H9 (cell line): ENCODE data around the gene DDAH2. TPM values are rescaled to one million over a fixed set of nuclear protein-coding genes. Genes with fewer than 3 reads are reported as not detected.

ENCODE experiments used
- DNase-seq: peaks from one replicate; pipeline ENCODE4 v3.0.0-alpha.2; 2017
- H2AFZ ChIP-seq: one replicate; pipeline ENCODE4 v1.6.1; 2013; ENCODE audit warnings: mild to moderate bottlenecking, low read length, control low read depth, moderate library complexity
- H2AK5ac ChIP-seq: 2 replicates; pipeline ENCODE4 v1.6.1; 2013; ENCODE audit warnings: low read length, control low read depth, mixed read lengths; ENCODE audit not compliant: insufficient read length
- H2BK120ac ChIP-seq: one replicate; pipeline ENCODE4 v1.6.1; 2013; ENCODE audit warnings: low read depth, mild to moderate bottlenecking, low read length, control low read depth, inconsistent platforms; ENCODE audit not compliant: poor library complexity, severe bottlenecking
- H2BK12ac ChIP-seq: 2 replicates; pipeline ENCODE4 v1.6.1; 2013; ENCODE audit warnings: low read length, control low read depth, mixed read lengths, low read depth; ENCODE audit not compliant: insufficient read length
- H2BK15ac ChIP-seq: 2 replicates; pipeline ENCODE4 v1.6.1; 2013; ENCODE audit warnings: low read depth, low read length, control low read depth
- H2BK20ac ChIP-seq: one replicate; pipeline ENCODE4 v1.6.1; 2013; ENCODE audit warnings: low read depth, mild to moderate bottlenecking, low read length, control low read depth, inconsistent platforms; ENCODE audit not compliant: poor library complexity, severe bottlenecking
- H2BK5ac ChIP-seq: 2 replicates; pipeline ENCODE4 v1.6.1; 2013; ENCODE audit warnings: low read length, control low read depth, mixed read lengths; ENCODE audit not compliant: insufficient read length
- H3K14ac ChIP-seq: 2 replicates; pipeline ENCODE4 v1.6.1; 2013; ENCODE audit warnings: low read length, control low read depth; ENCODE audit not compliant: insufficient read depth
- H3K18ac ChIP-seq: 2 replicates; pipeline ENCODE4 v1.6.1; 2013; ENCODE audit warnings: low read depth, mild to moderate bottlenecking, mixed read lengths, low read length, control low read depth; ENCODE audit not compliant: insufficient read length
- H3K23ac ChIP-seq: 2 replicates; pipeline ENCODE4 v1.6.1; 2013; ENCODE audit warnings: low read length, control low read depth, mixed read lengths, low read depth; ENCODE audit not compliant: insufficient read length
- H3K23me2 ChIP-seq: 2 replicates; pipeline ENCODE4 v1.6.1; 2013; ENCODE audit warnings: low read depth, mild to moderate bottlenecking, mixed read lengths, low read length, control low read depth; ENCODE audit not compliant: insufficient read length, poor library complexity, severe bottlenecking
- H3K27ac ChIP-seq: 2 replicates; pipeline ENCODE4 v1.5.1; 2013; ENCODE audit warnings: low read length, control low read depth, mixed read lengths, low read depth; ENCODE audit not compliant: insufficient read length
- H3K27me3 ChIP-seq: 2 replicates; pipeline ENCODE4 v1.6.1; 2013; ENCODE audit warnings: low read length, control low read depth, inconsistent platforms; ENCODE audit not compliant: insufficient read depth
- H3K4ac ChIP-seq: 2 replicates; pipeline ENCODE4 v1.6.1; 2013; ENCODE audit warnings: low read depth, mild to moderate bottlenecking, control low read depth, inconsistent platforms, low read length, moderate library complexity
- H3K4me1 ChIP-seq: 2 replicates; pipeline ENCODE4 v1.6.1; 2013; ENCODE audit warnings: low read length, control low read depth, inconsistent platforms; ENCODE audit not compliant: insufficient read depth
- H3K4me2 ChIP-seq: 2 replicates; pipeline ENCODE4 v1.6.1; 2013; ENCODE audit warnings: low read length, control low read depth, mixed read lengths; ENCODE audit not compliant: insufficient read length, insufficient read depth
- H3K56ac ChIP-seq: 2 replicates; pipeline ENCODE4 v1.6.1; 2013; ENCODE audit warnings: low read depth, mild to moderate bottlenecking, mixed read lengths, low read length, control low read depth; ENCODE audit not compliant: insufficient read length
- H3K79me1 ChIP-seq: 2 replicates; pipeline ENCODE4 v1.6.1; 2013; ENCODE audit warnings: low read depth, mild to moderate bottlenecking, moderate library complexity, low read length, control low read depth, inconsistent platforms; ENCODE audit not compliant: insufficient read depth, poor library complexity, severe bottlenecking
- H3K79me2 ChIP-seq: 2 replicates; pipeline ENCODE4 v1.6.1; 2013; ENCODE audit warnings: low read length, control low read depth, inconsistent platforms; ENCODE audit not compliant: insufficient read depth
- H3K9ac ChIP-seq: 2 replicates; pipeline ENCODE4 v1.6.1; 2013; ENCODE audit warnings: low read length, control low read depth, mixed read lengths; ENCODE audit not compliant: insufficient read length; ENCODE audit errors: extremely low read depth
- H3K9me3 ChIP-seq: one replicate; pipeline ENCODE4 v1.6.1; 2013; ENCODE audit warnings: low read depth, low read length, inconsistent platforms; ENCODE audit not compliant: control insufficient read depth
- H3T11ph ChIP-seq: one replicate; pipeline ENCODE4 v1.6.1; 2013; ENCODE audit warnings: mild to moderate bottlenecking, low read length, control low read depth, inconsistent platforms
- H4K20me1 ChIP-seq: one replicate; pipeline ENCODE4 v1.6.1; 2013; ENCODE audit not compliant: control insufficient read depth, insufficient read length, insufficient read depth
- H4K5ac ChIP-seq: 2 replicates; pipeline ENCODE4 v1.6.1; 2013; ENCODE audit warnings: low read depth, mild to moderate bottlenecking, mixed read lengths, low read length, control low read depth; ENCODE audit not compliant: insufficient read length
- H4K8ac ChIP-seq: replicated peaks from 2 replicates; pipeline ENCODE4 v1.6.1; 2013; ENCODE audit warnings: low read length, control low read depth, mixed read lengths, low read depth; ENCODE audit not compliant: insufficient read length
- H4K91ac ChIP-seq: 2 replicates; pipeline ENCODE4 v1.6.1; 2013; ENCODE audit warnings: low read depth, mild to moderate bottlenecking, moderate library complexity, mixed read lengths, low read length, control low read depth; ENCODE audit not compliant: insufficient read length
- H3K27ac Mint-ChIP-seq, 3 experiments: 2 replicates in 2 of 3; 3 replicates in 1 of 3; pipeline ENCODE4 v1.8.0; 2020 to 2021; ENCODE audit warnings: mixed read lengths in 3 of 3, mild to moderate bottlenecking in 1 of 3, moderate library complexity in 1 of 3
- H3K27me3 Mint-ChIP-seq: 2 replicates; pipeline ENCODE4 v1.8.0; 2021; ENCODE audit warnings: low read depth, mild to moderate bottlenecking, moderate library complexity, mixed read lengths
- H3K36me3 Mint-ChIP-seq, 3 experiments: 2 replicates in 2 of 3; 3 replicates in 1 of 3; pipeline ENCODE4 v1.8.0; 2020 to 2021; ENCODE audit warnings: low read depth in 3 of 3, mixed read lengths in 3 of 3; ENCODE audit not compliant: insufficient read depth in 1 of 3
- H3K4me1 Mint-ChIP-seq, 2 experiments: 2 replicates each; pipeline ENCODE4 v1.8.0; 2020; ENCODE audit warnings: mixed read lengths in 2 of 2
- H3K4me3 Mint-ChIP-seq, 2 experiments: 2 replicates in 1 of 2; 3 replicates in 1 of 2; pipeline ENCODE4 v1.8.0; 2020 to 2021; ENCODE audit warnings: mild to moderate bottlenecking in 2 of 2, mixed read lengths in 2 of 2, moderate library complexity in 1 of 2
- H3K9me3 Mint-ChIP-seq, 2 experiments: 2 replicates in 1 of 2; 3 replicates in 1 of 2; pipeline ENCODE4 v1.8.0; 2020; ENCODE audit warnings: mild to moderate bottlenecking in 2 of 2, mixed read lengths in 2 of 2, moderate library complexity in 1 of 2
- CTCF ChIP-seq: fragments of 200-600 bp; sonication (generic); conservative IDR thresholded peaks from 3 replicates; pipeline ENCODE4 v1.8.0; 2021; ENCODE audit warnings: antibody characterized with exemption, mild to moderate bottlenecking
- WGBS: extraction: QIAGEN DNeasy Blood & Tissue Kit; methylation state at CpG from one replicate; pipeline ENCODE4 v1.1.7; 2013; ENCODE audit warnings: missing lambda C conversion rate, low lambda C conversion rate, mixed read lengths; ENCODE audit not compliant: insufficient read length; ENCODE audit errors: extremely low coverage; 5-methylcytosine and 5-hydroxymethylcytosine counted together
- total RNA-seq: library from RNA; stranded (reverse); gene quantifications from 2 replicates; pipeline ENCODE4 v1.2.1, GENCODE V29; 2021

Gene DDAH2
- total RNA-seq, 1 experiment from 2014 or later: 73.2 TPM

DNA sequence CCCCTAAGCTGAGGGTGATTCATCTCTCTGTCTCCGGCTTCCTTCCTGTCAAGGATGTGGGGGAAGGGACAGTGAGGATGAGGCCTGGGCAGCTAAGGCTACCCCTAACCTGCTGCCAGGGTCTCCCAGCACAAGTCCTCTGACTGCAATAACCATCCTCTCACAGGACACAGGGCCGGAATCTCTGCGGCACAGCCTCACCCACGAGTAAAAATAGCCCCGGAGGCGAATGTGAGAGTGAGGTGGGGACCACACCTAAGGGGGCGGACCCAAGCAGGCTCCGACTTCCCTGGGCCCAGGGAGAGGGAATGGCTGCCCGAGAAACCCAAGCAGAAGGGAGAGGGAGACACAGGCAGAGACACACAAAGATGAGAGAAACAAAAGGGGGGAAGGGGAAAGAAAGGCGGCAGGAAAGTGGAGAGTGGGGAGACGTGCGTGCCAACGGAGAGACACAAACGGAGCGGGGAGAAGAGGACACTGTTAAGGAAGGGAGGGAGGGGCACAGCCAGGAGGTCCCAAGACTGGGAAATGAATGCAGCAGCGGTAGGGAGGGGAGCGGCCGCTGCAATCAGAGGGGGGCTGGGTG lies 5.8 kb upstream of the DDAH2 start:
- no peak for TF ChIP-seq CTCF

More for the DNA sequence above, 5.8 kb upstream of the DDAH2 start:
- peaks cover 25% of the 10 kb centered on the region for H3K23me2 ChIP-seq
- H3K9ac ChIP-seq: peak overlapping the region; percentile 40
- no CpG with 5 or more reads among the region's 18 CpGs for WGBS
- H3K18ac ChIP-seq: no peak overlapping the region
- no peak overlapping the region for H2BK15ac ChIP-seq
- H3K27ac ChIP-seq: no peak overlapping the region
- peak overlapping the region; percentile 87 for H3K4me2 ChIP-seq
- Mint-ChIP-seq H3K4me1 (peaks cover 51 to 53% of the 10 kb centered on the region in 2 experiments), H3K27ac (peak overlapping the region; percentile 66 to 97 (median 96); a peak in 6 of 7 replicates), H3K27me3 (no peaks in the 10 kb centered on the region), H3K36me3 (peaks cover 36 to 41% (median 36%) of the 10 kb centered on the region in 3 experiments), H3K4me3 (peak overlapping the region; percentile 91 to 98), H3K9me3 (no peaks in the 10 kb centered on the region; a peak in 2 of 5 replicates)
- H3K79me2 ChIP-seq: peaks cover 6% of the 10 kb centered on the region; the same call in 1 of the 2 replicates
- H4K20me1 ChIP-seq: no peaks in the 10 kb centered on the region
- no peak overlapping the region for H2AFZ ChIP-seq
- no peak overlapping the region for H2BK20ac ChIP-seq
- DNase-seq: peak; percentile 83
- no peak overlapping the region for H3K4ac ChIP-seq
- H2BK5ac ChIP-seq: no peak overlapping the region
- no peak overlapping the region for H3K14ac ChIP-seq
- H3K23ac ChIP-seq: no peak overlapping the region
- peaks cover 16% of the 10 kb centered on the region for H3K4me1 ChIP-seq
- no peak overlapping the region for H4K5ac ChIP-seq
- H3K79me1 ChIP-seq: no peaks in the 10 kb centered on the region
- H2BK12ac ChIP-seq: no peak overlapping the region
- no peak overlapping the region for H2BK120ac ChIP-seq
- no peaks in the 10 kb centered on the region for H3K27me3 ChIP-seq
- no peak overlapping the region for H3K56ac ChIP-seq
- no peak overlapping the region for H4K91ac ChIP-seq
- no peaks in the 10 kb centered on the region for H3K9me3 ChIP-seq
- H3T11ph ChIP-seq: no peak overlapping the region
- H4K8ac ChIP-seq: no peak overlapping the region
- H2AK5ac ChIP-seq: no peak overlapping the region
